Measurements from ENCODE around the gene TRIP10.

Gene TRIP10

DNA sequence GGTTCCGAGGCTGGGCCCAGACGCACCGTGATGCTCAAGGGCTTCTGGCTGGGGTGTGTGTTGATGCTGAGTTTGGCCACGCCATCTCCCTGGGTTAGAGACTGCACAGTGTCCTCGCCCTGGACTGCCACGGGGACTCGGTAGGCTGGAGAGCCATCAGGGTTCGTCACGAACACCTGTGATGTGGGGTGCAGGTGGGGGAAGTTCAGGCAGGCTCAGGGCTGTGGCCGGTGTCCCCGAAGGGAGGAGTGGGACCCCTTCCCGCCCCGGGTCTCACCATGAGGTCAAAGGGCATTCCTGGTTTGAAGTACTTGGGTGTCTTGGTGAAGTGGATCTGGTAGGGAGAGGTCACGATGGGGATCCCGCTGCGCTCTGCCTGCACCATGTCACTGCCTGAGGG is 27.2 kb upstream of the TRIP10 start:
- DNase-seq (ENCODE audit: low read depth), result no peak

DNA sequence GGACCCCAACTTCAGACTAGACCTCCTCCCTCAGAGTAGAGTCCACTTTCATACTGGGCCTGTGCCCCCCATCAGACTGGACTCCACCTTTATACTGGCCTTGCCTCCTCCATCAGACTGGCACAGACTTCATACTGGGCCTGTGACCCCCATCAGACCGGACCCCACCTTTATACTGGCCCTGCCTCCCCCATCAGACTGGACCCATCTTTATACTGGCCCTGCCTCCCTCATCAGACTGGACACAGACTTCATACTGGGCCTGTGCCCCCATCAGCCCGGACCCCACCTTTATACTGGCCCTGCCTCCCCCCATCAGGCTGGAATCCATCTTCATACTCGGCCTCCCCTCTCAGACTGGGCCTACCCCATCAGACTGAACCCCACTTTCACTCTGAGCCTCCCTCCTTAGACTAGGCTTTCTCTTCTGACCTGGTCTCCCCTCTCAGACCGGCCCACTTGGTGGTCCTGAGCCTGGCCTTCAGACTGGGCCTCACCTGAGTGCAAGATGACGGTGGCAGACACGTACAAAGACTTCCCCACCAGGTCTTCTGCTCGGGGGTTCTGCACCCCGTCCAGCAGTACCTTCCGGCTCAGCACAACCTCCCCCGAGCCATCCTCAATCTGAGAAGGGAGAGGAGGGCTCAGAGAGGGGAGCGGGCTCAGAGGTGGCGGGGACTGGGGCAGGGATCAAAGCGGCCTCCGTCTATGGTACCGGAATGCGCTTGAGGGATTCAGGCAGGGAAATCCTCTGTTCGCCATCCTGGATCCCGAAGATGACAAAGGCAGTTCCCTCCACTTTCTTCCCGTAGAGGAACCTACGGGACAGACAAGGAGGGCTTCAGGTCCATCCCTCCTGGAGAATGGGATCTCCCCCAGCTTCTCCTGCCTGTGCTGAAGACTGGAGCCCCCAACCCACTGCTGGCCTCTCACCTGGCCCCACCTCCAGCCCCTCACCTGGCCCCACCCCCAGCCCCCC is 26.5 kb upstream of the TRIP10 start:
- DNase-seq (ENCODE audit: low read depth), result no peak

DNA sequence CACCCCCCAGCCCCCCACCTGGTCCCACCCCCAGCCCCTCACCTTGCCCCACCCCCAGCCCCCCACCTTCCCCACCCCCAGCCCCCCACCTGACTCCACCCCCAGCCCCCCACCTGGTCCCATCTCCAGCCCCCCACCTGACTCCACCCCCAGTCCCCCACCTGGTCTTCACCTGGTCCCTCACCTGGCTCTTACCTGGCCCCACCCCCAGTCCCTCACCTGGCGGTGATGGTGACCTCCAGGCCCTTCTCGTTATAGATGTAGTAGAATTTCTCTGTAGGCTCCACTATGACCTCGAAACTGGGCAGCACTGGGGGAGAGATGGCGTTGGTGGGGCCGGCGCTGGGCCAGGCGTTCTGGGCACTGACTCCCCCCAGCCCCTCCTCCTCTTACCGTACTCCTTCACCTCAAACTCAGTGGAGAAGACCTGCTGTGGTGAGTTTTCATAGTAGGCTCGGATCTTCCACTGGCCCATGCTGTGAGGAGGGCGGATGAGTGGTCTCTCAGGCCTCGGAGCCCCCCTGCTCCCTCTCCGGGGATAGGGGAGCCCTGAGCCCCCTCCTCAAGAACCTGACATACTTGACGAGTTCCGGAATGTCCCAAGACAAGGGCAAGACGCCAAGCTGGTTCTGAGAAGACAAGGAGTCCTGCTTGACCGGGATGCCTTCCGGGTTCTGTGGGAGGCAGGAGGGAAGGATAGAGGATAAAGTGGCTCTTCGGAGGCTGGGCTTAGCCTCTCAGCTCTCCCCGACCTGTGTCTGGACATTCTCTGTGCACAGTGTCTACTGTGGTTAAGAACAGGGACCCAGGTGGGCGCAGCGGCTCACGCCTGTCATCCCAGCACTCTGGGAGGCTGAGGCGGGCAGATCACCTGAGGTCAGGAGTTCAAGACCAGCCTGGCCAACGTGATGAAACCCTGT is 25.4 kb upstream of the TRIP10 start:
- DNase-seq (ENCODE audit: low read depth), result no peak

DNA sequence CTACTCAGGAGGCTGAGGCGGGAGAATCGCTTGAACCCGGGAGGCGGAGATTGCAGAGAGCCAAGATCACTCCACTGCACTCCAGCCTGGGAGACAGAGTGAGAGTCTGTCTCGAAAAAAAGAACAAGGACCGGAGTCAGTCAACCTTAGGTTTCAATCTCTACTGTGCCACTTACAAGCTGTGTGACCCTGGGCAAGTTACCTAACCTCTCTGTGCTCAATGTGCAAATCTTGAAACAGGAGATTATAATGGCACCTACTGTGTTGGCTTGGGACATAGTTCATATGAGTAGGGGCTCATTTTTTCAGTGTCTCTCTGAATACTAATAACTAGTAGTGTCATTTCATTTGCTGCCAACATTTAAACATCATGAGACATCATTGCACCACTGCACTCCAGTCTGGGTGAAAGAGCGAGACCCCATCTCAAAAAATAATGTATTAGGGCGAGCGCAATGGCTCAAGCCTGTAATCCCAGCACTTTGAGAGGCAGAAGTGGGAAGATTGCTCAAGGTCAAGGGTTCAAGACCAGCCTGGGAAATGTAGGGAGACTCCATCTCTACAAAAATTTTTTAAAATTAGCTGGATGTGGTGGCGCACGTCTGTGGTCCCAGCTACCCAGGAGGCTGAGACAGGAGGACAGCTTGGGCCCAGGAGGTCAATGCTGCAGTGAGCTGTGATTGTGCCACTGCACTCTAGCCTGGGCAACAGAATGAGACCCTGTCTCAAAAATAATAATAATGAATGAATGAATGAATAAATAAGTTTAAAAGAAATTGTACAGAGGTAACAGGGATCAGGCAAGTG is 24.5 kb upstream of the TRIP10 start:
- DNase-seq (ENCODE audit: low read depth), result no peak

DNA sequence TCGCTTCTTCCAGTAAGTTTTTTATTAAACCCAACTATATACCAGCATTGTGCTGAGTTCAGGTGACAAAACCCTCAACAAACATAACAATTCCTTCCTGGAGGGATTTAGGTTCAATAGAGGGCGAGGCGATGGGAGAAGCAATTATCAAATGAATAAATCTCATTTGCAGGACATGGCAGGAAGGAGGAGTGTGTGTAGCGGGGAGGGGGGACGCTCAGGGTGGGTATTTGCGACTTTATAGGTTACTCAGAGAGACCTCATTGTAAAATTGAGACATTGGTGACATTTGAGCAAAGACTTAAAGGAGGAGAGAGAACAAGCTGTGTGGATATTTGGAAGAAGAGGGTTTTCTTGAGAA is 22.9 kb upstream of the TRIP10 start:
- DNase-seq (ENCODE audit: low read depth), result no peak

DNA sequence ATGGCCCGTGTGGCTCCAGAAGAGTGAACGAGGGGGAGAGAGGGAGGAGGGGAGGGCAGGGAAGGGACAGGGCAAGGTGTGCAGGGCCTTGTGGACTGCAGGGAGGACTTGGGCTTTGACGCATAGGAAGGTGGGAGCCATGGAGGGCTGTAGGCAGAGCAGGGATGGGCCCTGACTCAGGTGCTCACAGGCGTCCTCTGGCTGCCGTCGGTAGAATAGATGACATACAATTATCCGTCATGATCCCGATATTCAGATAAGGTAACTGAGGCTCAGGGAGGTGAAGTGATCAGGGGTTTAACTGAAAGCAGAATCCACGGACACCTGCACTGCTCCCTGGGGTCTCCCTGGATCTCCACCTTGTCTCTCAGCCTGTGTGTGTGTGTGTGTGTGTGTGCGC is 22.4 kb upstream of the TRIP10 start:
- DNase-seq (ENCODE audit: low read depth), result no peak

DNA sequence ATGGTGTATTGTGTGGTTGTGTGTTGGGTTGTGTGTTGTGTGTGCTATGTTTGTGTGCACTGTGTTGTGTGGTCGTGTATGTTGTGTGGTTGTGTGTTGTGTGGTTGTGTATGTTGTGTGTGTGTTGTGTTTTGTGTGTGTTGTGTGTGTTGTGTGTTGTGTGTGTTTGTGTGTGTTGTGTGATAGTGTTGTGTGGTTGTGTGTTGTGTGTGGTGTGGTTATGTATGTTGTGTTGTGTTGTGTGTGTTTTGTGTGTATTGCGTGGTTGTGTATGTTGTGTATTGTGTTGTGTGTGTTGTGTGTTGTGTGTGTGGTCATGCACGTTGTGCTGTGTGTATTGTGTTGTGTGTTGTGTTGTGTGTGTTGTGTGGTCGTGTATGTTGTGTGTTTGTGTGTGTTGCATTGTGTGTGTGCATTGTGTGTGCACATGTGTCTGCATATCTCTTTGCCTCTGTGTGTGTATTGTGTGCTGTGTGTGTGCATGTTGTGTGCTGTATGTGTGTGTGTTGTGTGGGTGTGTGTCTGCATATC is 22.0 kb upstream of the TRIP10 start:
- DNase-seq (ENCODE audit: low read depth), result no peak

DNA sequence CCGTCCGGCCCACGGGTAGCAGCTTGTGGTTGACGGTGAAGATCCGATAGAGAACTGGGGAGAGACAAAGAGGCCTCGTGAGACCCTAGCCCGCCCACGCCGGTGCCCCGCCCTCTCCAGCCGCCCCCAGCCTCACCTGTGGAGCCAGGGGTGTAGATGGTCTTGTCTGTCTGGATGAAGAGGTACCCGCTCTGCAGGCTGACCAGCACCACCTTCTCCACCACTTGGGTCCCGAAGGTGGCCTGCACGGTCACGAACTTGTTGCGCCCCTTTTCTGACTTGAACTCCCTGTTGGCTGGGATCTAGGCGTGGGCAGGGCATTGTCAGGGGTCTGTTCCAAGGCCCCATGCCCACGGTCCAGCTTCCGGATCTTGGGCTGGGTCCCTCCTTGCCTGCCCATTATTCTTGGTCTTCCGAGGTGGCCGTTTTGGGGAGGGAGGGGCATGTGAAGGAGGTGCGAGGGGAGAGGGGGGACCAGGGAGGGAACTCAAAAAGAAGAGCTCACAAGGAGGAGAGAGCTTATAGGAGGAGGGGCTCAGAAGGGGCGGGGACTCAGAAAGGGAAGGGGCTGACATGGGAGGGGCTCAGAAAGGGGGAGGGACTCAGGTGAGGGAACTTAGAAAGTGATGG is 21.3 kb upstream of the TRIP10 start:
- DNase-seq (ENCODE audit: low read depth), result no peak

DNA sequence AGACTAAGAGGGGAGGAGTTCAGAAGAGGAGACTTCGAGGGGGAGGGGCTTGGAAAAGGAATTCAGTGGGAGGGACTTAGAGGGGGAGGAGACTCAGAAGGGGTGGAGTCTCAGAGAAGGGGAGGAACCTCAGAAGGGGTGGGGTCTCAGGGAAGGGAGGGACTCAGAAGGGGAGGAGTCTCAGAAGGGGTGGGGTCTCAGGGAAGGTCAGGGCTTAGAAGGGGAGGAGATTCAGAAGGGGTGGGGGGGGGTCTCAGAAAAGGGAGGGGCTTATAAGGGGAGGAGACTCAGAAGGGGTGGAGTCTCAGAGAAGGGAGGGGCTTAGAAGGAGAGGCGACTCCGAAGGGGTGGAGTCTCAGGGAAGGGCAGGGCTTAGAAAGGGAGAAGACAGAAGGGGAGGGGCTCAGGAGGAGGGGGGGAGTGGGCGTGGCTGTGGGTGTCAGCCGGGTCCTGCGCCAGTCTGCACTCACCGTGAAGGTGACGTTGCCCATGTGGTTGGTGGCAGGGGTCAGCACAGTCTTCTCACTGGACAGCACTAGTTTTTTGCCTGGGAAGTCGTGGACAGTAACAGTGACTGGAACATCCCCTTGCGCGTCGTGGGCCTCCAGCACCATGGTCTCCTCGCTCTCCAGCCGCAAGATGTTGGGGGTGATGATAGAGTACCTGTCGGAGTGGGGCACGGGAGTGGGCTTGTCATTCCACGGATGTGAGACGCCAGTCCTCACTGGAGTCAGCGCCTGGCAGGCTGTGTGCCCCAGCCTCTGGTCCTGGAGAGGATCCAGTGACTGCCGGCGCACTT is 20.5 kb upstream of the TRIP10 start:
- no peak for DNase-seq (ENCODE audit: low read depth)

DNA sequence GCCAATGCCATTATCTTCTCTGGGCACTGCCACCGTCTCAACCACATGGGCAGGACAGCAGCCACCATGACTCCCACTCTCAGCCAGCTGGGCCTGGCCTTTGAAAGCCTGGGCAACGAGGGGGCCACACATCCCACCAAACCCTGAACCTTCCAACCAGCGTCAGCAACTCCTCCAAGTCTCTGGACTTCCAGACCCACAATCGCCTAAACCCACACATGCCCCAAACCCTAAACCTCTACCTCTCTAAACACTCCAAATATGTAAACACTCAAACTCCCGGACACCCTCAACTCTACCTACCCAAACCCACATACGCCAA is 20.0 kb upstream of the TRIP10 start:
- DNase-seq (ENCODE audit: low read depth), result no peak

DNA sequence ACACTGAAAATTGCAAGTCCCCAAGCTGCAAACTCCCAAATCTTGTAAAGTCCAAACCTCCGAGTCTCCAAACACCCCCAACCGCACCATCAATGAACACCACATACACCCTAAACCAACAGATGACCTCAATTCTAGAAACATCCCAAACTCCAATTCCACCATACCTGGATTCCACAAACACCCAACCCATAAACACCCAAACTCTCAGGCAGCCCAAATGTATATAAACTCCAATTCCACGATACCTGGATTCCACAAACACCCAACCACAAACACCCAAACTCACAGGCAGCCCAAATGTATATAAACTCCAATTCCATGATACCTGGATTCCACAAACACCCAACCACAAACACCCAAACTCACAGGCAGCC is 19.5 kb upstream of the TRIP10 start:
- no peak for DNase-seq (ENCODE audit: low read depth)

DNA sequence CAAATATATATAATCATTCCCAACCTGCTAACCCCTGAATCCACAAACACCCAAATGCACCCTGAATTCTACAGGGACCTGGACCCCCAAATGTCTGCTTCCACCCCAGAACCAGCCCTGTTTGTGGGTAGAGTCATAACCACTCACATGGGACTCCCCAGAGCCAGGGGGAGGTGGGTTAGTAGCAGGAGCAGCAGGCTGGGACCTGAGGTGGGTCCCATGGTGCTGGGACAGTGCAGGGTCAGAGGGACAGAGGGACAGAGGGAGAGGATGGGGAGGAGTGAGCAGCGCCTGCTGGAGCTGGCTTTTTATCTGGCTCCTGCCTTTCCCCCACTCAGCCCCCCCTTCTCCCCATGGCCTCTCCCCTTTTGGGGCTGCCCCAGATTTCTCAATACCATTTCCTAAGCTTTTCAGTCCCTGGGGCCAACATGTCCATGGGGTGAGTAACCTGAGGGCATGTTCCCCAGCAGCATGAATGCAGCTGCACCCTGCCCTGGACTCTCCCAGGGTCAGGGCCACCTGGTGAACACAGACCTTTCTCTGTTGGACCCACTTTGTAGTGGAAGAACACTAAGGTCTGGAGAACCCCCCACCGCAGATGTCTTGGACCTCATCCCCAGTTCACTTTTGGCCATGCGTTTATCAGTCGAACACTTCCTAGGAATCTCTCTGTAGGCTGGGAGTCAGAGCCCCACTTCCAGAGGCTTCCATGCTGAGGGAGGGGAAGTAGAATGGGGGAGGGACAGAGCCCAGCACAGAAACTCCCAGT is 18.9 kb upstream of the TRIP10 start, which contains the start of gene C3:
TSS of gene C3 (minus strand) at position 282 of the 769 bp plus-strand sequence. CDS start at position 221, 61 bp downstream.
- no peak for DNase-seq (ENCODE audit: low read depth)

DNA sequence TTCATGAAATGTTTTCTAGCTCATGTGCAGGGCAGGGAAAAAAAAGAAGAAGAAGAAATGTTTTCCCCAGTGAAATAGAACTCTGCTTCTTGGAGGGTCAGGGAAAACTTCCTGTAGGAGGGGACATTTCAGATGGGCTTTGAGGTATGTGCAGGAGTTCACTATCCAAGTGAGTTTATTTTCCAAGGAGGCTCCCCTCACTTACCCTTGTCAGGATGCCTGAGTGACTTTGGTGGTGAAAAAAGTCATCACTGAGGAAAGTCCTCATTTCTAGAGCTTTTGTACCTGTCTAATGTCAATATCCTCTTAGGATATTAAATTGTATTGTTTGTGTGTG is 18.4 kb upstream of the TRIP10 start:
- no peak for DNase-seq (ENCODE audit: low read depth)

DNA sequence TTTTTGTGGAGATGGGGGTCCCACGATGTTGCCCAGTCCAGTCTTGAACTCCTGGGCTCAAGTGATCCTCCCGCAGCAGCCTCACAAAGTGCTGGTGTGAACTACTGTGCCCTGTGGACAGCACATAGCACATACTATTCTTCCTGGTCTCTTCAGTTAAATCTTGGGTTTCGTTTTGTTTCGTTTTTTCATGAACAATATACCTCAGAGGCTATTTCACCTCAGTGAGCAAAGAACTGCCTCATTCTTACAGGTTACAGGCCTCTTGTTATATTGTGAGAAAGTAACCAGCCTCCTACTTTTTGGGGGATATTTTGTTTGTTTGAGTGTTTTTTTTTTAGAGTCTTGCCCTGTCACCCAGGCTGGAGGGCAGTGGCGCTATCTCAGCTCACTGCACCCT is 17.7 kb upstream of the TRIP10 start:
- DNase-seq (ENCODE audit: low read depth), result no peak

DNA sequence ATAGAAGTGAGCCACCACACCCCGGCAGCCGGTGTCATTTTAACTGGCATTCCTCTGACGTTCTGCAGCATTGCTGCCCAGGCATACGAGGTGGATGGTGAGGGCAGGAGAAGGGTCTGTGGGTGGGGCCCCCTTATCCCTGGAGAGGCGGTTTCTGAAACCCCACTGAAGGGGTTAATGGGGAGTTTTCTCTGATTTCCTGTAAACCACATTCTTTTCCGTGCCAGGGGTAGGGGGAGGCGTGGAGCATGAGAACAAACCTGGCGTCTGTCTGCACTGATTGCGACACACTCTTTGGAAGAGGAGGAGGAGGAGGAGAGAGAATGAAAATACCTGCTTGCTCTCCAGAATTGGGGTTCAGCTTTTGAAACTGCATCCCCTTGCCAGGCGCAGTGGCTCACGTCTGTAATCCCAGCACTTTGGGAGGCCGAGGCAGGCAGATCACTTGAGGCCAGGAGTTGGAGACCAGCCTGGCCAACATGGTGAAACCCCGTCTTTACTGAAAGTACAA is 16.3 kb upstream of the TRIP10 start:
- DNase-seq (ENCODE audit: low read depth), result no peak

DNA sequence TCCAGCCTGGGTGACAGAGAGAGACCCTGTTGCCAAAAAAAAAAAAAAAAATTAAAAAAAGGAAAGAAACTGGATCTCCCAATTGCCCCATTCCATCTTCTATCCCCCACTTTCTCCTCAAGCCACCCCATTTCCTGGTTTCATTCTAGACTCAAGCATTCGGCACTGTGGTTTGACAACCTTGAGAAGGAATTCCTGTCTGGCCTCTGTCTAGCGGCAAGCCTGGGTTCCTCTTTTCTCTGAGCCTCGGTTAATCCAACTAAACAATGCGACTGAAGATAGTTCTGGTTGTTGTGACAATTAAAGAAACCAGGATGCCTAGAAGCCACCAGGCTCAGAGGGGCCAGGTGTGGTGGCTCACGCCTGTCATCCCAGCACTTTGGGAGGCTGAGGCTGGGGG is 15.7 kb upstream of the TRIP10 start:
- DNase-seq (ENCODE audit: low read depth), result no peak

DNA sequence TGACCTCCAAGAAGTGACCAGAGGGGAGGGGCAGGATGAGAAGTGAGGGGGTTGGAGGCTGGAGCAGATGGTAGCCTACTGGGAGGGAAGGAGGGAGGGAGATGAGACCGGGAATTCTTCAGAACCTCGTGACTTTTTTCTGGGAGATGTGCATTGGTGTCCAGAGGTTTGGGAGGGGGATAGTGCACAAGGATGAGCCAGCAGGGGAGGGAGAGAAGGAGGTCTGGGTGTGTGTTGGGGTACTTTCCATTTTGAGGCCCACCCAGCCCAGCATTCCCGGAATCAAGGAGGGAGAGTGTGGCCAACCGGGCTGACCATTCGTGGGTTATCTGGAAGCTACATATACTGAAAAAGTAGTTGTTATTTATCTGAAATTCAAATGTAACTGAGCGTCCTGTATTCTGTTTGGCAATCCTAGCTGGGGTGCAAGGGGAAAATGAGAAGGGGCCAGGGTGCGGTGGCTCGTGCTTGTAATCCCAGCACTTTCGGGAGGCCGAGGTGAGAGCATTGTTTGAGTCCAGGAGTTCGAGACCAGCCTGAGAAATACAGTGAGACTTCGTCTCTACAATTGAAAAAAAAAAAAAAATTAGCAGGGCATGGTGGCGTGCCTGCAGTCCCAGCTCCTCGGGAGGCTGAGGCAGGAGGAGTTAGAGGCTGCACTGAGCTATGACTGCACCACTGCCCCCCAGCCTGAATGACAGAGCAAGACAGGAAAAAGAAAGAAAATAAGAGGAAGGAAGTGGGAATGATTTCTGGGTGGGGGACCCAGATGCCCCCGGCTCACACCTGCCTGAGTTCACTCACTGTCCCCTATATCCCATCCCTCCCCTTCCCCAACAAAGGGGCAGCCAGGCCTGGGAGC is 14.6 kb upstream of the TRIP10 start:
- no peak for DNase-seq (ENCODE audit: low read depth)

DNA sequence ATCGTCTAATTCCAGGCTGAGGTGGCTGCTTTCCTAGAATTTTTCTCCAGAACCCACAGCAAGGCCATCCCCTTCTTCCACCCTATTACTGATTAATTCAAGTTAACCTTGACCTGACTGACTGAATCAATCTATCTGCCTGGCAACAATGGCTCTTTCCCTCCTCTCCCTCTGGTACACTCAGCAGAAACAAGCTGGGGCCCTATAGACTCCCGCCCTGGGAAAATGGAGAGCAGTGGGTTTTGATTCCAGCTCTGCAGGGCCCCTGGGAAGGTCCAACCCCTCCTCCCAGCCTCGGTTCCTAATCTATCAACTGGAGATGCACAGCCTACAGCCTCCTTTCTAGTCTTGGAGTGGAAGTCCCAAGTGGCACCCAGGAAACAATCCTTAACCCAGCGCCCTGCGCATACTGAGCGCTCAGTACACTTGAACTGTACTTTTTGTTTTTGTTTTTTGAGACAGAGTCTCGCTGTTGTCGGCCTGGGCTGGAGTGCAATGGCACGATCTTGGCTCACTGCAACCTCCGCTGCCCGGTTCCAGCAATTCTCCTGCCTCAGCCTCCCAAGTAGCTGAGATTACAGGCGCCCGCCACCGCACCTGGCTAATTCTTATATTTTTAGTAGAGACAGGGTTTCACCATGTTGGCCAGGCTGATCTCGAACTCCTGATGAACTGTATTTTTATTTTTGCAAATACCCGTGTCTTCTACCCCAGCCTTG is 13.8 kb upstream of the TRIP10 start:
- DNase-seq (ENCODE audit: low read depth), result no peak
